Neural cell (in vitro differentiated cells): ENCODE measurements around the gene TTC21B.

Source experiments
- EP300 ChIP-seq: fragments of 450-650 bp; conservative IDR thresholded peaks from 2 replicates; pipeline ENCODE4 v1.6.1; 2014; ENCODE audit warnings: antibody characterized with exemption, mild to moderate bottlenecking, moderate library complexity; ENCODE audit not compliant: poor library complexity, severe bottlenecking
- EZH2 ChIP-seq: fragments of 200-600, 300-800 bp; shearing (Covaris generic), sonication (generic); IDR thresholded peaks from 2 replicates; pipeline ENCODE4 v1.6.1; 2014; ENCODE audit warnings: antibody characterized with exemption, low read length, borderline replicate concordance, mild to moderate bottlenecking; ENCODE audit not compliant: insufficient read depth, poor library complexity, severe bottlenecking
- MXI1 ChIP-seq: fragments of 450-650 bp; conservative IDR thresholded peaks from 2 replicates; pipeline ENCODE4 v1.6.1; 2014; ENCODE audit warnings: antibody characterized with exemption, mild to moderate bottlenecking; ENCODE audit not compliant: poor library complexity, severe bottlenecking
- POLR2AphosphoS5 ChIP-seq: IDR thresholded peaks from 2 replicates; pipeline ENCODE4 v1.6.1; 2012
- REST ChIP-seq: IDR thresholded peaks from 2 replicates; pipeline ENCODE4 v1.6.1; 2012; ENCODE audit warnings: borderline replicate concordance
- TAF1 ChIP-seq: IDR thresholded peaks from 2 replicates; pipeline ENCODE4 v1.6.1; 2012; ENCODE audit warnings: low read depth
- TF ChIP-seq, protein P1 (sequence below): fragments of 450-650 bp; IDR thresholded peaks from 2 replicates; pipeline ENCODE4 v1.5.1; 2014; ENCODE audit warnings: antibody characterized with exemption, mild to moderate bottlenecking, moderate library complexity; ENCODE audit not compliant: poor library complexity, severe bottlenecking

GRCh38 chr2:165888171-165888570 lies 65.4 kb downstream of the TTC21B start:
- TF ChIP-seq EZH2 (no peak), MXI1 (no peak), POLR2AphosphoS5 (no peak), EP300 (no peak), REST (no peak), TAF1 (no peak)
- TF ChIP-seq, protein P1, sequence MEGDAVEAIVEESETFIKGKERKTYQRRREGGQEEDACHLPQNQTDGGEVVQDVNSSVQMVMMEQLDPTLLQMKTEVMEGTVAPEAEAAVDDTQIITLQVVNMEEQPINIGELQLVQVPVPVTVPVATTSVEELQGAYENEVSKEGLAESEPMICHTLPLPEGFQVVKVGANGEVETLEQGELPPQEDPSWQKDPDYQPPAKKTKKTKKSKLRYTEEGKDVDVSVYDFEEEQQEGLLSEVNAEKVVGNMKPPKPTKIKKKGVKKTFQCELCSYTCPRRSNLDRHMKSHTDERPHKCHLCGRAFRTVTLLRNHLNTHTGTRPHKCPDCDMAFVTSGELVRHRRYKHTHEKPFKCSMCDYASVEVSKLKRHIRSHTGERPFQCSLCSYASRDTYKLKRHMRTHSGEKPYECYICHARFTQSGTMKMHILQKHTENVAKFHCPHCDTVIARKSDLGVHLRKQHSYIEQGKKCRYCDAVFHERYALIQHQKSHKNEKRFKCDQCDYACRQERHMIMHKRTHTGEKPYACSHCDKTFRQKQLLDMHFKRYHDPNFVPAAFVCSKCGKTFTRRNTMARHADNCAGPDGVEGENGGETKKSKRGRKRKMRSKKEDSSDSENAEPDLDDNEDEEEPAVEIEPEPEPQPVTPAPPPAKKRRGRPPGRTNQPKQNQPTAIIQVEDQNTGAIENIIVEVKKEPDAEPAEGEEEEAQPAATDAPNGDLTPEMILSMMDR: no peak
